AG04450 (cell line): Measurements from ENCODE around the gene C11orf42. TPM values are rescaled to one million over a fixed set of nuclear protein-coding genes. Genes with fewer than 3 reads are reported as not detected.
A peak's percentile ranks its signal among the peaks of the same experiment; 100 is the strongest.

Experiments
- CTCF ChIA-PET: fragments of 300-600, 350-600 bp; formaldehyde crosslinking; extraction: SDS; loops from one replicate; lab custom pipeline; 2022; ENCODE audit warnings: antibody characterized with exemption, inconsistent platforms; lab: Charles Lee
- POLR2A ChIA-PET: fragments of 350-600 bp; formaldehyde crosslinking; extraction: SDS; loops from one replicate; lab custom pipeline; 2021; ENCODE audit warnings: antibody characterized with exemption, inconsistent platforms; lab: Yijun Ruan, JAX
- DNase-seq: peaks from one replicate; pipeline ENCODE4 v3.0.0-alpha.2; 2011; ENCODE audit warnings: low read depth, low spot score
- H3K27ac ChIP-seq: one replicate; pipeline ENCODE4 v1.5.1; 2012; ENCODE audit warnings: low read depth, low read length, control low read depth
- H3K27me3 ChIP-seq: one replicate; pipeline ENCODE4 v1.6.0; 2012; ENCODE audit warnings: low read length; ENCODE audit not compliant: control insufficient read depth, insufficient read depth
- H3K4me3 ChIP-seq: 2 replicates; pipeline ENCODE4 v1.5.1; 2011; ENCODE audit warnings: mild to moderate bottlenecking, low read depth, low read length, control low read depth
- H3K9me3 ChIP-seq: 2 replicates; pipeline ENCODE4 v1.5.1; 2012; ENCODE audit warnings: low read length; ENCODE audit not compliant: control insufficient read depth, insufficient read depth
- polyA plus RNA-seq: library from polyadenylated mRNA; depleted of rRNA; stranded (reverse); fragments of >200 nt; gene quantifications from 2 replicates; pipeline ENCODE4 v1.2.3, GENCODE V29; 2011
- TF ChIP-seq, protein P1 (sequence below): IDR thresholded peaks from 2 replicates; pipeline ENCODE4 v1.5.1; 2011; ENCODE audit warnings: low read depth, low read length, control low read depth, inconsistent platforms

Gene C11orf42
- polyA plus RNA-seq, 1 experiment = not detected

- TF ChIP-seq, protein P1, sequence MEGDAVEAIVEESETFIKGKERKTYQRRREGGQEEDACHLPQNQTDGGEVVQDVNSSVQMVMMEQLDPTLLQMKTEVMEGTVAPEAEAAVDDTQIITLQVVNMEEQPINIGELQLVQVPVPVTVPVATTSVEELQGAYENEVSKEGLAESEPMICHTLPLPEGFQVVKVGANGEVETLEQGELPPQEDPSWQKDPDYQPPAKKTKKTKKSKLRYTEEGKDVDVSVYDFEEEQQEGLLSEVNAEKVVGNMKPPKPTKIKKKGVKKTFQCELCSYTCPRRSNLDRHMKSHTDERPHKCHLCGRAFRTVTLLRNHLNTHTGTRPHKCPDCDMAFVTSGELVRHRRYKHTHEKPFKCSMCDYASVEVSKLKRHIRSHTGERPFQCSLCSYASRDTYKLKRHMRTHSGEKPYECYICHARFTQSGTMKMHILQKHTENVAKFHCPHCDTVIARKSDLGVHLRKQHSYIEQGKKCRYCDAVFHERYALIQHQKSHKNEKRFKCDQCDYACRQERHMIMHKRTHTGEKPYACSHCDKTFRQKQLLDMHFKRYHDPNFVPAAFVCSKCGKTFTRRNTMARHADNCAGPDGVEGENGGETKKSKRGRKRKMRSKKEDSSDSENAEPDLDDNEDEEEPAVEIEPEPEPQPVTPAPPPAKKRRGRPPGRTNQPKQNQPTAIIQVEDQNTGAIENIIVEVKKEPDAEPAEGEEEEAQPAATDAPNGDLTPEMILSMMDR = no peak
- Histone ChIP-seq H3K27ac (no peak overlapping the region), H3K9me3 (no peaks in the 10 kb centered on the region), H3K27me3 (no peaks in the 10 kb centered on the region), H3K4me3 (no peak overlapping the region)
- ChIA-PET CTCF (interaction anchor here (0.5 to 1.9 kb wide), 4 partner anchors 33 to 161 kb away, joined by 3 to 4 read pairs (median 3); no protein-coding TSS in a partner anchor), POLR2A (no interaction called here)
- DNase-seq = no peak
These were observed 12.4 kb downstream of the C11orf42 start for GRCh38 chr11:6217722-6218121.

DNA sequence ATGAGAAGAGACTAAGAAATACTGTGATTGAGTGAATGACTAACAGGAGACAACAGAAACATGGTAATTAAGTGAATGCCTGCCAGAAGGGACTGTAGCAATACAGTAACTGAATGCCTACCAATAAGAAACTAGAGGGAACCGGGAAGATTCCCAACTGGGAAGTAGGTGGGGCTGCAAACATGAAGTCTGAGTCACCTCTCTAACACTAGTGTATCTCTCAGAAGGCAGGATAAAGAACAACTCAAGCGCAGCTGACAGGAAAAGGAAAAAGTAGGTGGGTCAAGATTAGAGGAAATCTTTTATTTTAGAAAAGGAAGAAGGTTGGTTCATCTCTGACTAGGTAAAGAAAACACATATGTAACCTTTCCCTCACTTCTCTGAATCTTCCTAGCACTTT is 14.0 kb downstream of the C11orf42 start:
- no peaks in the 10 kb centered on the region for H3K9me3 ChIP-seq
- CTCF ChIA-PET = interaction anchor here (0.6 to 1.9 kb wide), 6 partner anchors 13 to 160 kb away, joined by 3 to 5 read pairs (median 4); no protein-coding TSS in a partner anchor
- no peaks in the 10 kb centered on the region for H3K27me3 ChIP-seq
- no peak overlapping the region for H3K4me3 ChIP-seq
- peak overlapping the region; percentile 43 for H3K27ac ChIP-seq
- DNase-seq = peak; percentile 48
- POLR2A ChIA-PET = no interaction called here
- TF ChIP-seq, protein P1 = no peak

DNA sequence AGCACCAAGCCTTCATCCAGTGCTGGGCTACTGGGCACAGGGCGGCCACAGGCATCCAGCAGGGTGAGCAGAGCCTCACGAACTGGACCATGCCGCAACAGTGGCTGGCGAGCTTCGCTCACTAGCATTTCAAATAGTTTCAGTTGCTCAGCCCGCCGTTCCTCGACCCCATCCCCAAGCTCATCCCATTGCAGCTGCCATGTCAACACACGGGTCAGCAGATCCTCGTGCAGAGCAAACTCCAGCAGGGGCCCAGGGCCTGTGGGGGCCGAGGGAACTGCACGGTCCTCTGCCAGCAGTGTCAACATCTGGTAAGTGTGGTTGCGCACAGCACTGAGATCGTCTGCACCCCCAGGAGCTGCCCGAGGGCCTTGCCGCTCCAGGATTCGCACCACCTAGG is 18.5 kb downstream of the C11orf42 start:
- ChIA-PET CTCF (no interaction called here), POLR2A (no interaction called here)
- no peak overlapping the region for H3K27ac ChIP-seq
- DNase-seq = no peak
- H3K9me3 ChIP-seq = no peaks in the 10 kb centered on the region
- TF ChIP-seq, protein P1 = no peak
- H3K27me3 ChIP-seq = no peaks in the 10 kb centered on the region
- H3K4me3 ChIP-seq = no peak overlapping the region

- ChIA-PET CTCF (interaction anchor here (1.1 to 1.6 kb wide), 3 partner anchors 10 to 155 kb away, joined by 3 to 4 read pairs (median 3); partner anchors contain the start of gene FHIP1B), POLR2A (no interaction called here)
- no peak overlapping the region for H3K4me3 ChIP-seq
- no peak overlapping the region for H3K27ac ChIP-seq
- no peaks in the 10 kb centered on the region for H3K9me3 ChIP-seq
- H3K27me3 ChIP-seq = no peaks in the 10 kb centered on the region
- TF ChIP-seq, protein P1 = no peak
- no peak for DNase-seq
These were observed 19.1 kb downstream of the C11orf42 start for GRCh38 chr11:6224421-6224820.

DNA sequence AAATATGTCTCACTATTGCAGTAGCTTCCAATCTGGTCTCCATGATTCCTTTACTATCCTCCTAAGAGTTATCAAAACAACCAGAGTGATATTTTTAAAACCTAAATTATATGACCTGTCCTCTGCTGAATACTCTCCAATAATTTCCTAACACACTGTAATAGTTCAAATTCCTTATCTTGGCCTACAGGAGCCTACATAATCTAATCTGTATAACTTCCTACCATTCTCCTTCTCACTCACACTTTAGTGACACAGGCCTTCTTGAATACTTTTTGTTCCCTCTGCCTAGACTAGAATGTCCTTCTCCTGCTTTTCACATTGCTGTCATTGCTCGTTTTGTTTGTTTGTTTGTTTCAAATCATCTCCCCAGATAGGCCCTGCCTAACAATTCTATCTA is 19.7 kb downstream of the C11orf42 start:
- Histone ChIP-seq H3K27ac (no peak overlapping the region), H3K27me3 (no peaks in the 10 kb centered on the region), H3K4me3 (no peak overlapping the region), H3K9me3 (no peaks in the 10 kb centered on the region)
- TF ChIP-seq, protein P1 = no peak
- ChIA-PET POLR2A (no interaction called here), CTCF (interaction anchor here (1.1 to 2.1 kb wide), 4 partner anchors 9 to 154 kb away, joined by 3 to 7 read pairs (median 4); partner anchors contain the start of gene FHIP1B)
- no peak for DNase-seq
